Measurements from ENCODE around the gene ID3. TPM values are rescaled to one million over a fixed set of nuclear protein-coding genes. Genes with fewer than 3 reads are reported as not detected.

The ID3 gene
- total RNA-seq, 1 experiment from 2014 or later: 39.6 TPM

DNA sequence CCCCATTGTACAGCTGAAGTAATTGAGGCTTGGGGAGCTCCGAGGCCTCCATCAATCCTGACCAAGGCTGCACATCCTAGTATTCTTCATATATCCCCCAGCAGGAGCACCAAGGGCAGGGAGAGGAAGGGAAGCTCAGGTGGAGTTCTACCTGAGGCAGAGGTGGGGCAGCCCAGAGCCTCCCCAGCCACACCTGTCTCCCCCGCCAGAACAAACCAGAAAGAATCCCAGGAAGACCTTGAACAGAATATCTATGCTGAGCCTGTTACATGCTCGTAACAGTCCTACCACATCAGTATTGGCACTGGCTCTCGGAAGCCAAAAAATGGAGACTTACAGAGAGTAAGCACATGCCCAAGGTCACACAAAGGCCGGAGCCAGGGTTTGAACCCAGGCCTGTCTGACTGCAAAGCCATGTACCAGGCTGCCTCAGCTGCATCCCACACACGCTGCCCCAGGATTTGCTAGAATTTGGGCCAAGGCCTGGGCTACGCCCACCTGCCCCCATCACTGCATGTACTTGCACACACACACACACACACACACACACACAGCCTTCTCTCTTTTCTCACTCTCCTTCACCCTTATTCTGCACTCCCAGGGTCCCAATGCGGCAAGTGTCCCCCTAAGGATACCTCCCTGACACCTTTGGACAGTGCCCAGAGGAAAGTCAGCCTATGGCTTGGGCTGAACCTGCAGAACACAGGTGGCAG is 32.8 kb downstream of the ID3 start:
- no peak for DNase-seq (ENCODE audit: low read depth, low spot score)
- intact Hi-C loops (cut with micrococcal nuclease; ENCODE audit: unreplicated experiment): no loop called here
- in situ Hi-C loops (cut with HindIII; ENCODE audit: low pct_unique_long_range_greater_than_20kb, low sequenced_read_pairs): no loop called here

GRCh38 chr1:23525558-23526250 is 33.6 kb downstream of the ID3 start:
- H3K27me3 ChIP-seq (ENCODE audit: control insufficient read depth, insufficient read depth, low read length): no peaks in the 10 kb centered on the region
- no TSS peak for BruUV-seq (replicated peaks)
- H3K9me3 ChIP-seq (ENCODE audit: control insufficient read depth, insufficient read depth, low read depth, low read length): no peaks in the 10 kb centered on the region
- peaks cover 30% of the 10 kb centered on the region for H3K4me1 ChIP-seq (ENCODE audit: control insufficient read depth, insufficient read depth, low read length)
- no peak for DNase-seq (ENCODE audit: low read depth, low spot score)
- intact Hi-C loops (cut with micrococcal nuclease; ENCODE audit: unreplicated experiment): no loop called here
- H3K27ac ChIP-seq (ENCODE audit: low read length): no peak overlapping the region
- ChIA-PET POLR2A (no interaction called here), CTCF (no interaction called here)
- no peak for ATAC-seq
- H3K36me3 ChIP-seq (ENCODE audit: control insufficient read depth, insufficient read depth, low read length): peaks cover 2% of the 10 kb centered on the region; the same call in 1 of the 2 replicates
- TF ChIP-seq POLR2AphosphoS5 (IDR thresholded peaks at IDR 0.05; ENCODE audit: low read depth, low read length): no peak
- TF ChIP-seq SIN3A (IDR thresholded peaks at IDR 0.05; ENCODE audit: borderline replicate concordance, insufficient read depth, low read depth, low read length): no peak
- TF ChIP-seq, protein P1, sequence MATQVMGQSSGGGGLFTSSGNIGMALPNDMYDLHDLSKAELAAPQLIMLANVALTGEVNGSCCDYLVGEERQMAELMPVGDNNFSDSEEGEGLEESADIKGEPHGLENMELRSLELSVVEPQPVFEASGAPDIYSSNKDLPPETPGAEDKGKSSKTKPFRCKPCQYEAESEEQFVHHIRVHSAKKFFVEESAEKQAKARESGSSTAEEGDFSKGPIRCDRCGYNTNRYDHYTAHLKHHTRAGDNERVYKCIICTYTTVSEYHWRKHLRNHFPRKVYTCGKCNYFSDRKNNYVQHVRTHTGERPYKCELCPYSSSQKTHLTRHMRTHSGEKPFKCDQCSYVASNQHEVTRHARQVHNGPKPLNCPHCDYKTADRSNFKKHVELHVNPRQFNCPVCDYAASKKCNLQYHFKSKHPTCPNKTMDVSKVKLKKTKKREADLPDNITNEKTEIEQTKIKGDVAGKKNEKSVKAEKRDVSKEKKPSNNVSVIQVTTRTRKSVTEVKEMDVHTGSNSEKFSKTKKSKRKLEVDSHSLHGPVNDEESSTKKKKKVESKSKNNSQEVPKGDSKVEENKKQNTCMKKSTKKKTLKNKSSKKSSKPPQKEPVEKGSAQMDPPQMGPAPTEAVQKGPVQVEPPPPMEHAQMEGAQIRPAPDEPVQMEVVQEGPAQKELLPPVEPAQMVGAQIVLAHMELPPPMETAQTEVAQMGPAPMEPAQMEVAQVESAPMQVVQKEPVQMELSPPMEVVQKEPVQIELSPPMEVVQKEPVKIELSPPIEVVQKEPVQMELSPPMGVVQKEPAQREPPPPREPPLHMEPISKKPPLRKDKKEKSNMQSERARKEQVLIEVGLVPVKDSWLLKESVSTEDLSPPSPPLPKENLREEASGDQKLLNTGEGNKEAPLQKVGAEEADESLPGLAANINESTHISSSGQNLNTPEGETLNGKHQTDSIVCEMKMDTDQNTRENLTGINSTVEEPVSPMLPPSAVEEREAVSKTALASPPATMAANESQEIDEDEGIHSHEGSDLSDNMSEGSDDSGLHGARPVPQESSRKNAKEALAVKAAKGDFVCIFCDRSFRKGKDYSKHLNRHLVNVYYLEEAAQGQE (IDR thresholded peaks at IDR 0.05; ENCODE audit: insufficient read depth in 1 of 2, low read depth in 2 of 2, low read length in 1 of 2): no peak
- TF ChIP-seq, protein P2, sequence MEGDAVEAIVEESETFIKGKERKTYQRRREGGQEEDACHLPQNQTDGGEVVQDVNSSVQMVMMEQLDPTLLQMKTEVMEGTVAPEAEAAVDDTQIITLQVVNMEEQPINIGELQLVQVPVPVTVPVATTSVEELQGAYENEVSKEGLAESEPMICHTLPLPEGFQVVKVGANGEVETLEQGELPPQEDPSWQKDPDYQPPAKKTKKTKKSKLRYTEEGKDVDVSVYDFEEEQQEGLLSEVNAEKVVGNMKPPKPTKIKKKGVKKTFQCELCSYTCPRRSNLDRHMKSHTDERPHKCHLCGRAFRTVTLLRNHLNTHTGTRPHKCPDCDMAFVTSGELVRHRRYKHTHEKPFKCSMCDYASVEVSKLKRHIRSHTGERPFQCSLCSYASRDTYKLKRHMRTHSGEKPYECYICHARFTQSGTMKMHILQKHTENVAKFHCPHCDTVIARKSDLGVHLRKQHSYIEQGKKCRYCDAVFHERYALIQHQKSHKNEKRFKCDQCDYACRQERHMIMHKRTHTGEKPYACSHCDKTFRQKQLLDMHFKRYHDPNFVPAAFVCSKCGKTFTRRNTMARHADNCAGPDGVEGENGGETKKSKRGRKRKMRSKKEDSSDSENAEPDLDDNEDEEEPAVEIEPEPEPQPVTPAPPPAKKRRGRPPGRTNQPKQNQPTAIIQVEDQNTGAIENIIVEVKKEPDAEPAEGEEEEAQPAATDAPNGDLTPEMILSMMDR (IDR thresholded peaks at IDR 0.05): no peak
- TF ChIP-seq TCF7L2 (IDR thresholded peaks at IDR 0.05; ENCODE audit: low read depth, low read length): no peak
- in situ Hi-C loops (cut with HindIII; ENCODE audit: low pct_unique_long_range_greater_than_20kb, low sequenced_read_pairs): no loop called here
- no peak overlapping the region for H3K4me3 ChIP-seq (ENCODE audit: low read depth in 2 of 2, low read length in 2 of 2)

More for the DNA sequence above, 32.8 kb downstream of the ID3 start:
- no peaks in the 10 kb centered on the region for H3K9me3 ChIP-seq (ENCODE audit: control insufficient read depth, insufficient read depth, low read depth, low read length)
- peaks cover 2% of the 10 kb centered on the region; the same call in 1 of the 2 replicates for H3K36me3 ChIP-seq (ENCODE audit: control insufficient read depth, insufficient read depth, low read length)
- peaks cover 30% of the 10 kb centered on the region for H3K4me1 ChIP-seq (ENCODE audit: control insufficient read depth, insufficient read depth, low read length)
- TF ChIP-seq, protein P1 (IDR thresholded peaks at IDR 0.05; ENCODE audit: insufficient read depth in 1 of 2, low read depth in 2 of 2, low read length in 1 of 2): no peak
- no peak for TF ChIP-seq SIN3A (IDR thresholded peaks at IDR 0.05; ENCODE audit: borderline replicate concordance, insufficient read depth, low read depth, low read length)
- TF ChIP-seq TCF7L2 (IDR thresholded peaks at IDR 0.05; ENCODE audit: low read depth, low read length): no peak
- TF ChIP-seq, protein P2 (IDR thresholded peaks at IDR 0.05): no peak
- TF ChIP-seq POLR2AphosphoS5 (IDR thresholded peaks at IDR 0.05; ENCODE audit: low read depth, low read length): no peak
- ChIA-PET CTCF (interaction anchor here (1.2 kb wide), 1 partner anchor 109 kb away, joined by 3 read pairs; no protein-coding TSS in a partner anchor), POLR2A (no interaction called here)
- BruUV-seq (replicated peaks): no TSS peak
- H3K27me3 ChIP-seq (ENCODE audit: control insufficient read depth, insufficient read depth, low read length): no peaks in the 10 kb centered on the region
- no peak for ATAC-seq
- no peak overlapping the region for H3K27ac ChIP-seq (ENCODE audit: low read length)
- no peak overlapping the region for H3K4me3 ChIP-seq (ENCODE audit: low read depth in 2 of 2, low read length in 2 of 2)

All from Panc1 (cell line).